C4-2B (cell line): ENCODE data around the gene HRG.

ENCODE experiments used
- H3K27ac ChIP-seq: fragments of 450-650 bp; 2 replicates; pipeline ENCODE4 v1.5.1; 2017
- CTCF ChIP-seq: fragments of 450-650 bp; conservative IDR thresholded peaks from 2 replicates; pipeline ENCODE4 v1.5.1; 2017; ENCODE audit warnings: mild to moderate bottlenecking
- ZFX ChIP-seq: fragments of 450-650 bp; IDR thresholded peaks from 2 replicates; pipeline ENCODE4 v1.6.1; 2017

HRG gene

GRCh38 chr3:186621894-186622650 lies 43.7 kb upstream of the HRG start:
- H3K27ac ChIP-seq: no peak overlapping the region
- TF ChIP-seq CTCF (no peak), ZFX (no peak)

GRCh38 chr3:186622651-186623310 lies 43.0 kb upstream of the HRG start:
- TF ChIP-seq CTCF: no peak
- no peak for TF ChIP-seq ZFX
- no peak overlapping the region for H3K27ac ChIP-seq

GRCh38 chr3:186624598-186624997 lies 41.2 kb upstream of the HRG start:
- TF ChIP-seq CTCF (no peak), ZFX (no peak)
- H3K27ac ChIP-seq: no peak overlapping the region

GRCh38 chr3:186625600-186626042 lies 40.2 kb upstream of the HRG start:
- TF ChIP-seq CTCF: no peak
- no peak for TF ChIP-seq ZFX
- H3K27ac ChIP-seq: no peak overlapping the region

- TF ChIP-seq CTCF: no peak
- no peak for TF ChIP-seq ZFX
- H3K27ac ChIP-seq: no peak overlapping the region
These were observed 39.5 kb upstream of the HRG start for GRCh38 chr3:186626254-186626847.

GRCh38 chr3:186627852-186628414 lies 37.9 kb upstream of the HRG start:
- TF ChIP-seq ZFX (no peak), CTCF (no peak)
- no peak overlapping the region for H3K27ac ChIP-seq

- no peak overlapping the region for H3K27ac ChIP-seq
- TF ChIP-seq ZFX: no peak
- TF ChIP-seq CTCF: no peak
These were observed 37.1 kb upstream of the HRG start for GRCh38 chr3:186628756-186629155.
